Natural killer cell (primary cell): ENCODE measurements around the gene PTPRR. TPM values are rescaled to one million over a fixed set of nuclear protein-coding genes. Genes with fewer than 3 reads are reported as not detected.

Experiments used
- ATAC-seq, 3 donors: fragments of 150-1000 bp in 2 of 3; fragments of 200-7000 bp in 1 of 3; cut with Tn5 transposase; 1 replicate in 1 of 3; 2 replicates in 2 of 3; pipeline ENCODE4 v1.10.0; 2021; ENCODE audit warnings: mild to moderate bottlenecking in 2 of 3, moderate library complexity in 2 of 3
- DNase-seq, 2 donors: peaks; one replicate each; pipeline versions ENCODE4 v3.0.0 to v3.0.0-alpha.2; 2013 to 2021; ENCODE audit warnings: mixed read lengths in 1 of 2
- H3K27ac ChIP-seq: one replicate; pipeline ENCODE4 v1.5.1; 2013; ENCODE audit warnings: mild to moderate bottlenecking, low read length
- H3K27me3 ChIP-seq: one replicate; pipeline ENCODE4 v1.6.1; 2013; ENCODE audit warnings: low read length; ENCODE audit not compliant: control insufficient read depth, insufficient read depth
- H3K36me3 ChIP-seq: one replicate; pipeline ENCODE4 v1.6.1; 2013; ENCODE audit warnings: low read length; ENCODE audit not compliant: control insufficient read depth, insufficient read depth
- H3K4me1 ChIP-seq: one replicate; pipeline ENCODE4 v1.6.1; 2013; ENCODE audit warnings: low read length; ENCODE audit not compliant: control insufficient read depth, insufficient read depth
- H3K4me3 ChIP-seq: one replicate; pipeline ENCODE4 v1.5.1; 2013; ENCODE audit warnings: low read length
- H3K9me3 ChIP-seq: one replicate; pipeline ENCODE4 v1.6.1; 2013; ENCODE audit warnings: low read length; ENCODE audit not compliant: control insufficient read depth, insufficient read depth
- H3K27ac Mint-ChIP-seq, 2 donors: one replicate each; pipeline ENCODE4 v1.8.0; 2022; ENCODE audit warnings: mild to moderate bottlenecking in 2 of 2, mixed read lengths in 2 of 2, moderate library complexity in 1 of 2
- H3K27me3 Mint-ChIP-seq, 2 donors: one replicate each; pipeline ENCODE4 v1.8.0; 2022; ENCODE audit warnings: low read depth in 2 of 2, mixed read lengths in 2 of 2
- H3K36me3 Mint-ChIP-seq: one replicate; pipeline ENCODE4 v1.8.0; 2022; ENCODE audit warnings: mixed read lengths
- H3K4me1 Mint-ChIP-seq, 2 donors: one replicate each; pipeline ENCODE4 v1.8.0; 2022; ENCODE audit warnings: mixed read lengths in 2 of 2
- H3K4me3 Mint-ChIP-seq: one replicate; pipeline ENCODE4 v1.8.0; 2022; ENCODE audit warnings: mild to moderate bottlenecking, moderate library complexity, mixed read lengths
- H3K9me3 Mint-ChIP-seq, 2 donors: one replicate each; pipeline ENCODE4 v1.8.0; 2022; ENCODE audit warnings: mixed read lengths in 2 of 2
- CTCF ChIP-seq: fragments of 200-600 bp; IDR thresholded peaks from one replicate; pipeline ENCODE4 v1.8.0; 2022; ENCODE audit warnings: antibody characterized with exemption
- WGBS: methylation state at CpG from one replicate; pipeline ENCODE4 v1.1.7; 2013; ENCODE audit warnings: missing lambda C conversion rate; ENCODE audit not compliant: insufficient coverage; 5-methylcytosine and 5-hydroxymethylcytosine counted together
- intact Hi-C: fragments of 100-400 bp; cut with micrococcal nuclease; formaldehyde crosslinking; loops from one replicate; pipeline ENCODE4 v1.14.2; 2022
- total RNA-seq, 4 donors: library from RNA; stranded (reverse); fragments of 120-200 nt in 1 of 4; gene quantifications; one replicate each; pipeline versions ENCODE4 v1.2.3 to v1.2.4, GENCODE V29; 2013 to 2022

PTPRR gene
- total RNA-seq, 3 donors from 2014 or later (not counting 1 experiment from before 2014, with no cell fraction given) = 0.91 to 1.3 TPM; not detected in 1

- no peak overlapping the region for H3K4me3 ChIP-seq
- DNase-seq = no peak
- Mint-ChIP-seq H3K9me3 (no peaks in the 10 kb centered on the region), H3K36me3 (no peaks in the 10 kb centered on the region), H3K27me3 (no peaks in the 10 kb centered on the region), H3K4me3 (no peak overlapping the region), H3K4me1 (no peaks in the 10 kb centered on the region), H3K27ac (no peak overlapping the region)
- no peak for TF ChIP-seq CTCF
- ATAC-seq = no peak
- no peaks in the 10 kb centered on the region for H3K36me3 ChIP-seq
- H3K27ac ChIP-seq = no peak overlapping the region
- WGBS = 89% methylated on average over 5 of the region's 5 CpGs
- H3K27me3 ChIP-seq = no peaks in the 10 kb centered on the region
- intact Hi-C loops = no loop called here
- no peaks in the 10 kb centered on the region for H3K4me1 ChIP-seq
- H3K9me3 ChIP-seq = no peaks in the 10 kb centered on the region
Measured at GRCh38 chr12:70619471-70620152, 300.9 kb downstream of the PTPRR start.

- intact Hi-C loops = no loop called here
- no peaks in the 10 kb centered on the region for H3K36me3 Mint-ChIP-seq
- no peaks in the 10 kb centered on the region for H3K4me1 Mint-ChIP-seq
- TF ChIP-seq CTCF = no peak
- no peak for ATAC-seq
- H3K4me3 Mint-ChIP-seq = no peak overlapping the region
- DNase-seq = no peak
- H3K4me3 ChIP-seq = no peak overlapping the region
- H3K27me3 ChIP-seq = no peaks in the 10 kb centered on the region
- H3K27ac ChIP-seq = no peak overlapping the region
- no peaks in the 10 kb centered on the region for H3K9me3 Mint-ChIP-seq
- H3K27ac Mint-ChIP-seq = no peak overlapping the region
- H3K9me3 ChIP-seq = no peaks in the 10 kb centered on the region
- no peaks in the 10 kb centered on the region for H3K36me3 ChIP-seq
- 100% methylated on average over 3 of the region's 4 CpGs for WGBS
- no peaks in the 10 kb centered on the region for H3K4me1 ChIP-seq
- H3K27me3 Mint-ChIP-seq = peaks cover 0 to 2% of the 10 kb centered on the region in 2 donors
Measured at GRCh38 chr12:70618371-70618770, 302.2 kb downstream of the PTPRR start.

GRCh38 chr12:70617450-70617849 is 303.1 kb downstream of the PTPRR start:
- Mint-ChIP-seq H3K9me3 (no peaks in the 10 kb centered on the region), H3K4me3 (no peak overlapping the region), H3K27me3 (peaks cover 0 to 2% of the 10 kb centered on the region in 2 donors), H3K27ac (no peak overlapping the region), H3K4me1 (no peaks in the 10 kb centered on the region), H3K36me3 (no peaks in the 10 kb centered on the region)
- intact Hi-C loops = no loop called here
- DNase-seq (no peak), ATAC-seq (no peak)
- Histone ChIP-seq H3K4me1 (no peaks in the 10 kb centered on the region), H3K9me3 (no peaks in the 10 kb centered on the region), H3K4me3 (no peak overlapping the region), H3K27me3 (no peaks in the 10 kb centered on the region), H3K27ac (no peak overlapping the region), H3K36me3 (no peaks in the 10 kb centered on the region)
- 88% methylated on average over 3 of the region's 4 CpGs for WGBS
- TF ChIP-seq CTCF = no peak
